SK-N-SH (cell line): ENCODE results near the gene COL26A1. TPM values are rescaled to one million over a fixed set of nuclear protein-coding genes. Genes with fewer than 3 reads are reported as not detected.

Experiments
- CTCF ChIA-PET: fragments of 300-600, 350-600 bp; formaldehyde crosslinking; extraction: SDS; loops from one replicate; lab custom pipeline; 2021; lab: Yijun Ruan, JAX
- POLR2A ChIA-PET: fragments of 350-600 bp; sonication (Branson Sonifier 250); formaldehyde crosslinking; extraction: SDS; loops from one replicate; lab custom pipeline; 2020; ENCODE audit warnings: antibody characterized with exemption, inconsistent platforms; lab: Yijun Ruan, JAX
- DNase-seq: peaks from one replicate; pipeline ENCODE4 v3.0.0; 2012
- H2AFZ ChIP-seq: fragments of 200-600 bp; sonication (generic); 2 replicates; pipeline ENCODE4 v1.8.1; 2016; ENCODE audit warnings: antibody characterized with exemption, mild to moderate bottlenecking, low read depth
- H3F3A ChIP-seq: fragments of 200-600 bp; sonication (generic); replicated peaks from 2 replicates; pipeline ENCODE3; 2016; ENCODE audit warnings: antibody characterized with exemption, mild to moderate bottlenecking; ENCODE audit not compliant: insufficient read depth
- H3K27ac ChIP-seq, 2 experiments: fragments of 200-500 bp in 1 of 2; fragments of 200-600 bp in 1 of 2; sonication (Bioruptor generic) in 1 of 2; sonication (generic), shearing (Covaris generic) in 1 of 2; 2 replicates each; pipeline versions ENCODE4 v1.5.1 to v1.6.1; 2014 to 2016; ENCODE audit warnings: low read depth in 2 of 2, inconsistent platforms in 1 of 2, low read length in 1 of 2, mild to moderate bottlenecking in 1 of 2, mixed read lengths in 1 of 2
- H3K27me3 ChIP-seq: fragments of 200-600 bp; sonication (generic), shearing (Covaris generic); 2 replicates; pipeline ENCODE4 v1.6.1; 2016; ENCODE audit warnings: mixed run types; ENCODE audit not compliant: insufficient read depth
- H3K36me3 ChIP-seq, 2 experiments: fragments of 200-500 bp in 1 of 2; fragments of 200-600 bp in 1 of 2; sonication (Bioruptor generic) in 1 of 2; sonication (generic) in 1 of 2; replicated peaks in 1 of 2; 2 replicates each; pipeline versions ENCODE3 to v1.5.1; 2014 to 2016; ENCODE audit warnings: low read length in 1 of 2, mild to moderate bottlenecking in 1 of 2; ENCODE audit not compliant: insufficient read depth in 2 of 2, control insufficient read depth in 1 of 2
- H3K4me1 ChIP-seq, 2 experiments: fragments of 200-500 bp in 1 of 2; fragments of 200-600 bp in 1 of 2; sonication (Bioruptor generic) in 1 of 2; sonication (generic), shearing (Covaris generic) in 1 of 2; 2 replicates each; pipeline versions ENCODE4 v1.5.1 to v1.6.1; 2014 to 2016; ENCODE audit warnings: low read depth in 1 of 2, low read length in 1 of 2, mixed run types in 1 of 2; ENCODE audit not compliant: insufficient read depth in 2 of 2, control insufficient read depth in 1 of 2
- H3K4me2 ChIP-seq: fragments of 200-600 bp; sonication (generic), shearing (Covaris generic); 2 replicates; pipeline ENCODE4 v1.6.1; 2017; ENCODE audit warnings: mixed run types
- H3K4me3 ChIP-seq, 2 experiments: fragments of 200-500 bp in 1 of 2; fragments of 200-600 bp in 1 of 2; sonication (Bioruptor generic) in 1 of 2; sonication (generic), shearing (Covaris generic) in 1 of 2; 2 replicates each; pipeline versions ENCODE4 v1.5.1 to v1.8.1; 2014 to 2016; ENCODE audit warnings: low read depth in 2 of 2, inconsistent platforms in 1 of 2, low read length in 1 of 2, mild to moderate bottlenecking in 1 of 2, mixed read lengths in 1 of 2, moderate library complexity in 1 of 2
- H3K79me2 ChIP-seq: fragments of 200-600 bp; sonication (generic); 2 replicates; pipeline ENCODE4 v1.8.1; 2017; ENCODE audit warnings: mild to moderate bottlenecking; ENCODE audit not compliant: insufficient read depth
- H3K9ac ChIP-seq: fragments of 200-600 bp; sonication (generic); 2 replicates; pipeline ENCODE4 v1.6.1; 2017; ENCODE audit warnings: mixed run types
- H3K9me2 ChIP-seq: fragments of 200-600 bp; sonication (generic); 2 replicates; pipeline ENCODE4 v1.6.1; 2017; ENCODE audit warnings: mixed run types
- H3K9me3 ChIP-seq: fragments of 200-600 bp; sonication (generic); 2 replicates; pipeline ENCODE4 v1.6.1; 2017; ENCODE audit warnings: mixed run types, mild to moderate bottlenecking, moderate library complexity
- H4K20me1 ChIP-seq: fragments of 200-600 bp; sonication (generic); 2 replicates; pipeline ENCODE4 v1.6.1; 2017; ENCODE audit warnings: mild to moderate bottlenecking, mixed run types; ENCODE audit not compliant: insufficient read depth
- FOXJ3 ChIP-seq: sonication (generic); formaldehyde crosslinking; IDR thresholded peaks from 2 replicates; pipeline ENCODE4 v1.5.1; 2020; ENCODE audit warnings: mild to moderate bottlenecking, missing genetic modification reagents
- FOXM1 ChIP-seq: IDR thresholded peaks from 2 replicates; pipeline ENCODE4 v1.4.0; 2012; ENCODE audit warnings: low read depth, mild to moderate bottlenecking
- GATA2 ChIP-seq: sonication (generic); formaldehyde crosslinking; IDR thresholded peaks from 2 replicates; pipeline ENCODE4 v1.5.0; 2020; ENCODE audit warnings: mild to moderate bottlenecking, missing genetic modification reagents
- MEF2A ChIP-seq: IDR thresholded peaks from 2 replicates; pipeline ENCODE4 v1.4.0; 2012; ENCODE audit warnings: low read depth, borderline replicate concordance
- MXI1 ChIP-seq: IDR thresholded peaks from 2 replicates; pipeline ENCODE4 v1.6.1; 2012; ENCODE audit warnings: mild to moderate bottlenecking, low read depth, low read length, improper control_type of control experiment
- NRF1 ChIP-seq: IDR thresholded peaks from 2 replicates; pipeline ENCODE4 v1.6.1; 2012; ENCODE audit warnings: low read depth, mild to moderate bottlenecking, low read length
- TEAD4 ChIP-seq: IDR thresholded peaks from 2 replicates; pipeline ENCODE4 v1.4.0; 2012; ENCODE audit warnings: mild to moderate bottlenecking, borderline replicate concordance; ENCODE audit not compliant: insufficient read depth
- ZBTB33 ChIP-seq: IDR thresholded peaks from 2 replicates; pipeline ENCODE4 v1.4.0; 2012; ENCODE audit warnings: low read depth, borderline replicate concordance
- WGBS: methylation state at CpG from one replicate; pipeline ENCODE4 v1.1.6; 2017; ENCODE audit warnings: low lambda C conversion rate; 5-methylcytosine and 5-hydroxymethylcytosine counted together
- polyA plus RNA-seq, 3 experiments: library from polyadenylated mRNA; depleted of rRNA; stranded (reverse); fragments of >200 nt; gene quantifications; 2 replicates each; pipeline ENCODE4 v1.2.3, GENCODE V29; 2012
- TF ChIP-seq, protein P1 (sequence below): fragments of 200-600 bp; sonication (generic); IDR thresholded peaks from 2 replicates; pipeline ENCODE4 v1.6.1; 2017; ENCODE audit warnings: antibody characterized with exemption, mild to moderate bottlenecking, moderate library complexity

Gene COL26A1
- polyA plus RNA-seq, 1 of the 3 experiments (the other 2 are of a cell fraction) = 0.05 TPM

DNA sequence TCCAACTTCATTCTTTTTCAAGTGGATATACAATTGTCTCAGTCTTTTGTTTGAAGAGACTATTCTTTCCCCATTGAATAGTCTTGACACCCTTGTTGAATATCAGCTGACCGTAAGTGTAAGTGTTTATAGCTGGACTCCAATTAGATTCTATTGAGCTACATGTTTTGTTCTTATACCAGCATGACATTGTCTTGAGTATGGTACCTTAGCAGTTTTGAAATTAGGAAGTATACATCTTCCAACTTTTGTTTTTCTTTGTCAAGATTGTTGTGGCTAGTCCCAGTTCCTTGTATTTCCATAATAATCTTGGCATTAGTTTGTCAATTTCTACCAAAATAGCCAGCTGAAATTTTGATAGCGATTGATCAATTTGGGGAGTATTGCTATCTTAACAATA is 209.5 kb downstream of the COL26A1 start:
- no peak overlapping the region for H3K4me2 ChIP-seq
- no peaks in the 10 kb centered on the region for H3K4me1 ChIP-seq
- no peak for DNase-seq
- H3K27ac ChIP-seq = no peak overlapping the region
- no peak for TF ChIP-seq GATA2 (CRISPR knock-in tag)
- TF ChIP-seq FOXJ3 (CRISPR knock-in tag) = no peak
- TF ChIP-seq MXI1 = no peak
- TF ChIP-seq FOXM1 = no peak
- TF ChIP-seq NRF1 = no peak
- no peak for TF ChIP-seq TEAD4
- TF ChIP-seq, protein P1, sequence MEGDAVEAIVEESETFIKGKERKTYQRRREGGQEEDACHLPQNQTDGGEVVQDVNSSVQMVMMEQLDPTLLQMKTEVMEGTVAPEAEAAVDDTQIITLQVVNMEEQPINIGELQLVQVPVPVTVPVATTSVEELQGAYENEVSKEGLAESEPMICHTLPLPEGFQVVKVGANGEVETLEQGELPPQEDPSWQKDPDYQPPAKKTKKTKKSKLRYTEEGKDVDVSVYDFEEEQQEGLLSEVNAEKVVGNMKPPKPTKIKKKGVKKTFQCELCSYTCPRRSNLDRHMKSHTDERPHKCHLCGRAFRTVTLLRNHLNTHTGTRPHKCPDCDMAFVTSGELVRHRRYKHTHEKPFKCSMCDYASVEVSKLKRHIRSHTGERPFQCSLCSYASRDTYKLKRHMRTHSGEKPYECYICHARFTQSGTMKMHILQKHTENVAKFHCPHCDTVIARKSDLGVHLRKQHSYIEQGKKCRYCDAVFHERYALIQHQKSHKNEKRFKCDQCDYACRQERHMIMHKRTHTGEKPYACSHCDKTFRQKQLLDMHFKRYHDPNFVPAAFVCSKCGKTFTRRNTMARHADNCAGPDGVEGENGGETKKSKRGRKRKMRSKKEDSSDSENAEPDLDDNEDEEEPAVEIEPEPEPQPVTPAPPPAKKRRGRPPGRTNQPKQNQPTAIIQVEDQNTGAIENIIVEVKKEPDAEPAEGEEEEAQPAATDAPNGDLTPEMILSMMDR = no peak
- TF ChIP-seq, all 33 proteins: peak for 0
- WGBS = 55% methylated on average over 2 of the region's 2 CpGs
- no peaks in the 10 kb centered on the region for H3K36me3 ChIP-seq
- no peak overlapping the region for H2AFZ ChIP-seq
- no peaks in the 10 kb centered on the region for H4K20me1 ChIP-seq
- ChIA-PET CTCF (interaction anchor here (1.8 kb wide), 1 partner anchor 31 kb away, joined by 7 read pairs; no protein-coding TSS in a partner anchor), POLR2A (interaction anchor here (0.6 kb wide), 1 partner anchor 29 kb away, joined by 3 read pairs; no protein-coding TSS in a partner anchor)
- H3K27me3 ChIP-seq = peaks cover 7% of the 10 kb centered on the region; the same call in 1 of the 2 replicates
- no peaks in the 10 kb centered on the region for H3F3A ChIP-seq
- H3K9ac ChIP-seq = no peak overlapping the region
- no peak overlapping the region for H3K4me3 ChIP-seq
- H3K9me3 ChIP-seq = peaks cover 6% of the 10 kb centered on the region; the same call in 1 of the 2 replicates
- H3K9me2 ChIP-seq = no peaks in the 10 kb centered on the region
- no peaks in the 10 kb centered on the region for H3K79me2 ChIP-seq

- Histone ChIP-seq H3K9me3 (peaks cover 6% of the 10 kb centered on the region; the same call in 1 of the 2 replicates), H3K79me2 (no peaks in the 10 kb centered on the region), H3K4me1 (no peaks in the 10 kb centered on the region), H3K4me2 (no peak overlapping the region), H2AFZ (no peak overlapping the region), H3K9me2 (no peaks in the 10 kb centered on the region), H3K27me3 (peaks cover 7% of the 10 kb centered on the region; the same call in 1 of the 2 replicates), H3F3A (no peaks in the 10 kb centered on the region), H3K27ac (no peak overlapping the region), H4K20me1 (no peaks in the 10 kb centered on the region), H3K4me3 (no peak overlapping the region), H3K36me3 (no peaks in the 10 kb centered on the region), H3K9ac (no peak overlapping the region)
- ChIA-PET CTCF (interaction anchor here (1.1 kb wide), 1 partner anchor 32 kb away, joined by 4 read pairs; no protein-coding TSS in a partner anchor), POLR2A (no interaction called here)
- 45% methylated on average over 2 of the region's 2 CpGs for WGBS
- TF ChIP-seq MEF2A (no peak), ZBTB33 (no peak), TEAD4 (no peak), GATA2 (CRISPR knock-in tag) (no peak)
- DNase-seq = no peak
These were observed 212.5 kb downstream of the COL26A1 start for GRCh38 chr7:101575168-101575567.
